Erythroblast (primary cell): ENCODE data around the gene GNPDA2.

ENCODE experiments used
- GATA1 ChIP-seq: IDR thresholded peaks from 2 replicates; pipeline ENCODE4 v1.6.1; 2011; ENCODE audit warnings: low read depth, mild to moderate bottlenecking, control low read depth, low read length, moderate library complexity
- POLR2A ChIP-seq: IDR thresholded peaks from 2 replicates; pipeline ENCODE4 v1.6.1; 2011; ENCODE audit warnings: mild to moderate bottlenecking, low read length

GRCh38 chr4:44674471-44674870, 51.9 kb downstream of the GNPDA2 start:
- TF ChIP-seq POLR2A, result no peak
- TF ChIP-seq GATA1, result no peak
